ENCODE measurements around the gene GLRX3.
"Not testable (repeated sequence)": the region's sequence is repeated elsewhere in the genome, so short reads cannot be mapped to it uniquely, and the experiment has no call there.

GLRX3 gene
- total RNA-seq: 46.7 to 99.9 (median 54.0) reads per million in 4 experiments

- peak; percentile 82 for DNase-seq
Observed at GRCh38 chr10:130136226-130137089, at the start of gene GLRX3. TSS of gene GLRX3 (plus strand) at chr10:130136391. CDS start at chr10:130136421, 30 bp downstream.

GRCh38 chr10:130090565-130090964 is 45.6 kb upstream of the GLRX3 start:
- DNase-seq: not testable (repeated sequence)

- no peak for DNase-seq
Observed at GRCh38 chr10:130099344-130099743, 36.8 kb upstream of the GLRX3 start.

GRCh38 chr10:130105724-130106123 is 30.5 kb upstream of the GLRX3 start:
- no peak for DNase-seq

- DNase-seq: not testable (repeated sequence)
Observed at GRCh38 chr10:130108146-130108545, 28.0 kb upstream of the GLRX3 start.

GRCh38 chr10:130108934-130109604 is 27.1 kb upstream of the GLRX3 start:
- DNase-seq: no peak

GRCh38 chr10:130109796-130110245 is 26.4 kb upstream of the GLRX3 start:
- peak; percentile 49 for DNase-seq

GRCh38 chr10:130110246-130111112 is 25.7 kb upstream of the GLRX3 start, which contains the start of gene C10orf143:
TSS of gene C10orf143 (minus strand) at chr10:130110830. CDS start at chr10:130110772, 58 bp downstream.
- peak; percentile 96 for DNase-seq

GRCh38 chr10:130111113-130111851 is 24.9 kb upstream of the GLRX3 start:
- DNase-seq: peak; percentile 92

GRCh38 chr10:130111852-130112180 is 24.4 kb upstream of the GLRX3 start:
- DNase-seq: no peak

- DNase-seq: no peak
Observed at GRCh38 chr10:130112821-130113220, 23.4 kb upstream of the GLRX3 start.

- not testable (repeated sequence) for DNase-seq
Observed at GRCh38 chr10:130116942-130117341, 19.2 kb upstream of the GLRX3 start.

- not testable (repeated sequence) for DNase-seq
Observed at GRCh38 chr10:130117535-130117934, 18.7 kb upstream of the GLRX3 start.

GRCh38 chr10:130121486-130122079 is 14.6 kb upstream of the GLRX3 start:
- DNase-seq: no peak

- peak; percentile 21 for DNase-seq
Observed at GRCh38 chr10:130127364-130128061, 8.7 kb upstream of the GLRX3 start.

GRCh38 chr10:130128062-130128781 is 8.0 kb upstream of the GLRX3 start:
- no peak for DNase-seq

- no peak for DNase-seq
Observed at GRCh38 chr10:130128922-130129321, 7.3 kb upstream of the GLRX3 start.

GRCh38 chr10:130135676-130136225 is 440 bp upstream of the GLRX3 start:
- no peak for DNase-seq

GRCh38 chr10:130137090-130137448 is 878 bp downstream of the GLRX3 start:
- no peak for DNase-seq
